GM12872 (cell line): ENCODE results near the gene RHO.

Source experiments
- TF ChIP-seq, protein P1 (sequence below): IDR thresholded peaks from 3 replicates; pipeline ENCODE4 v1.5.1; 2011; ENCODE audit warnings: low read depth, mild to moderate bottlenecking, low read length, moderate library complexity; ENCODE audit not compliant: insufficient read depth

Gene RHO

DNA sequence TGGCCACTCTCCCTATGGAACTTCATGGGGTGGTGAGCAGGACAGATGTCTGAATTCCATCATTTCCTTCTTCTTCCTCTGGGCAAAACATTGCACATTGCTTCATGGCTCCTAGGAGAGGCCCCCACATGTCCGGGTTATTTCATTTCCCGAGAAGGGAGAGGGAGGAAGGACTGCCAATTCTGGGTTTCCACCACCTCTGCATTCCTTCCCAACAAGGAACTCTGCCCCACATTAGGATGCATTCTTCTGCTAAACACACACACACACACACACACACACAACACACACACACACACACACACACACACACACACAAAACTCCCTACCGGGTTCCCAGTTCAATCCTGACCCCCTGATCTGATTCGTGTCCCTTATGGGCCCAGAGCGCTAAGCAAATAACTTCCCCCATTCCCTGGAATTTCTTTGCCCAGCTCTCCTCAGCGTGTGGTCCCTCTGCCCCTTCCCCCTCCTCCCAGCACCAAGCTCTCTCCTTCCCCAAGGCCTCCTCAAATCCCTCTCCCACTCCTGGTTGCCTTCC lies 1.9 kb downstream of the RHO start:
- TF ChIP-seq, protein P1, sequence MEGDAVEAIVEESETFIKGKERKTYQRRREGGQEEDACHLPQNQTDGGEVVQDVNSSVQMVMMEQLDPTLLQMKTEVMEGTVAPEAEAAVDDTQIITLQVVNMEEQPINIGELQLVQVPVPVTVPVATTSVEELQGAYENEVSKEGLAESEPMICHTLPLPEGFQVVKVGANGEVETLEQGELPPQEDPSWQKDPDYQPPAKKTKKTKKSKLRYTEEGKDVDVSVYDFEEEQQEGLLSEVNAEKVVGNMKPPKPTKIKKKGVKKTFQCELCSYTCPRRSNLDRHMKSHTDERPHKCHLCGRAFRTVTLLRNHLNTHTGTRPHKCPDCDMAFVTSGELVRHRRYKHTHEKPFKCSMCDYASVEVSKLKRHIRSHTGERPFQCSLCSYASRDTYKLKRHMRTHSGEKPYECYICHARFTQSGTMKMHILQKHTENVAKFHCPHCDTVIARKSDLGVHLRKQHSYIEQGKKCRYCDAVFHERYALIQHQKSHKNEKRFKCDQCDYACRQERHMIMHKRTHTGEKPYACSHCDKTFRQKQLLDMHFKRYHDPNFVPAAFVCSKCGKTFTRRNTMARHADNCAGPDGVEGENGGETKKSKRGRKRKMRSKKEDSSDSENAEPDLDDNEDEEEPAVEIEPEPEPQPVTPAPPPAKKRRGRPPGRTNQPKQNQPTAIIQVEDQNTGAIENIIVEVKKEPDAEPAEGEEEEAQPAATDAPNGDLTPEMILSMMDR, result no peak

DNA sequence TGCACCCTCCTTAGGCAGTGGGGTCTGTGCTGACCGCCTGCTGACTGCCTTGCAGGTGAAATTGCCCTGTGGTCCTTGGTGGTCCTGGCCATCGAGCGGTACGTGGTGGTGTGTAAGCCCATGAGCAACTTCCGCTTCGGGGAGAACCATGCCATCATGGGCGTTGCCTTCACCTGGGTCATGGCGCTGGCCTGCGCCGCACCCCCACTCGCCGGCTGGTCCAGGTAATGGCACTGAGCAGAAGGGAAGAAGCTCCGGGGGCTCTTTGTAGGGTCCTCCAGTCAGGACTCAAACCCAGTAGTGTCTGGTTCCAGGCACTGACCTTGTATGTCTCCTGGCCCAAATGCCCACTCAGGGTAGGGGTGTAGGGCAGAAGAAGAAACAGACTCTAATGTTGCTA lies 2.4 kb downstream of the RHO start:
- TF ChIP-seq, protein P1, result no peak

DNA sequence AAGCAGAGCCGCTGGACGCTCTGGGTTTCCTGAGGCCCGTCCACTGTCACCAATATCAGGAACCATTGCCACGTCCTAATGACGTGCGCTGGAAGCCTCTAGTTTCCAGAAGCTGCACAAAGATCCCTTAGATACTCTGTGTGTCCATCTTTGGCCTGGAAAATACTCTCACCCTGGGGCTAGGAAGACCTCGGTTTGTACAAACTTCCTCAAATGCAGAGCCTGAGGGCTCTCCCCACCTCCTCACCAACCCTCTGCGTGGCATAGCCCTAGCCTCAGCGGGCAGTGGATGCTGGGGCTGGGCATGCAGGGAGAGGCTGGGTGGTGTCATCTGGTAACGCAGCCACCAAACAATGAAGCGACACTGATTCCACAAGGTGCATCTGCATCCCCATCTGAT lies 3.3 kb downstream of the RHO start:
- TF ChIP-seq, protein P1, result no peak

DNA sequence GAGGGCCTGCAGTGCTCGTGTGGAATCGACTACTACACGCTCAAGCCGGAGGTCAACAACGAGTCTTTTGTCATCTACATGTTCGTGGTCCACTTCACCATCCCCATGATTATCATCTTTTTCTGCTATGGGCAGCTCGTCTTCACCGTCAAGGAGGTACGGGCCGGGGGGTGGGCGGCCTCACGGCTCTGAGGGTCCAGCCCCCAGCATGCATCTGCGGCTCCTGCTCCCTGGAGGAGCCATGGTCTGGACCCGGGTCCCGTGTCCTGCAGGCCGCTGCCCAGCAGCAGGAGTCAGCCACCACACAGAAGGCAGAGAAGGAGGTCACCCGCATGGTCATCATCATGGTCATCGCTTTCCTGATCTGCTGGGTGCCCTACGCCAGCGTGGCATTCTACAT lies 3.8 kb downstream of the RHO start:
- TF ChIP-seq, protein P1, result no peak

DNA sequence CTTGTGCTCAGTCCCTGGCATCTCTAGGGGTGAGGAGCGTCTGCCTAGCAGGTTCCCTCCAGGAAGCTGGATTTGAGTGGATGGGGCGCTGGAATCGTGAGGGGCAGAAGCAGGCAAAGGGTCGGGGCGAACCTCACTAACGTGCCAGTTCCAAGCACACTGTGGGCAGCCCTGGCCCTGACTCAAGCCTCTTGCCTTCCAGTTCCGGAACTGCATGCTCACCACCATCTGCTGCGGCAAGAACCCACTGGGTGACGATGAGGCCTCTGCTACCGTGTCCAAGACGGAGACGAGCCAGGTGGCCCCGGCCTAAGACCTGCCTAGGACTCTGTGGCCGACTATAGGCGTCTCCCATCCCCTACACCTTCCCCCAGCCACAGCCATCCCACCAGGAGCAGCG lies 5.0 kb downstream of the RHO start:
- TF ChIP-seq, protein P1, result no peak

DNA sequence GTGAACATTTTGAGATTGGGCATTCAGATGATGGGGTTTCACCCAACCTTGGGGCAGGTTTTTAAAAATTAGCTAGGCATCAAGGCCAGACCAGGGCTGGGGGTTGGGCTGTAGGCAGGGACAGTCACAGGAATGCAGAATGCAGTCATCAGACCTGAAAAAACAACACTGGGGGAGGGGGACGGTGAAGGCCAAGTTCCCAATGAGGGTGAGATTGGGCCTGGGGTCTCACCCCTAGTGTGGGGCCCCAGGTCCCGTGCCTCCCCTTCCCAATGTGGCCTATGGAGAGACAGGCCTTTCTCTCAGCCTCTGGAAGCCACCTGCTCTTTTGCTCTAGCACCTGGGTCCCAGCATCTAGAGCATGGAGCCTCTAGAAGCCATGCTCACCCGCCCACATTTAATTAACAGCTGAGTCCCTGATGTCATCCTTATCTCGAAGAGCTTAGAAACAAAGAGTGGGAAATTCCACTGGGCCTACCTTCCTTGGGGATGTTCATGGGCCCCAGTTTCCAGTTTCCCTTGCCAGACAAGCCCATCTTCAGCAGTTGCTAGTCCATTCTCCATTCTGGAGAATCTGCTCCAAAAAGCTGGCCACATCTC lies 6.1 kb downstream of the RHO start:
- TF ChIP-seq, protein P1, result no peak

DNA sequence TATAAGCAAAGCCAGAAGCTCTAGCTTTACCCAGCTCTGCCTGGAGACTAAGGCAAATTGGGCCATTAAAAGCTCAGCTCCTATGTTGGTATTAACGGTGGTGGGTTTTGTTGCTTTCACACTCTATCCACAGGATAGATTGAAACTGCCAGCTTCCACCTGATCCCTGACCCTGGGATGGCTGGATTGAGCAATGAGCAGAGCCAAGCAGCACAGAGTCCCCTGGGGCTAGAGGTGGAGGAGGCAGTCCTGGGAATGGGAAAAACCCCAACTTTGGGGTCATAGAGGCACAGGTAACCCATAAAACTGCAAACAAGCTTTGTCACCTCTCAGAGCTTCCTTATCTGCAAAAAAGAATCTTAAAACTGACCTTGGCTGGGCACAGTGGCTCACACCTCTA lies 6.6 kb downstream of the RHO start:
- TF ChIP-seq, protein P1, result no peak

DNA sequence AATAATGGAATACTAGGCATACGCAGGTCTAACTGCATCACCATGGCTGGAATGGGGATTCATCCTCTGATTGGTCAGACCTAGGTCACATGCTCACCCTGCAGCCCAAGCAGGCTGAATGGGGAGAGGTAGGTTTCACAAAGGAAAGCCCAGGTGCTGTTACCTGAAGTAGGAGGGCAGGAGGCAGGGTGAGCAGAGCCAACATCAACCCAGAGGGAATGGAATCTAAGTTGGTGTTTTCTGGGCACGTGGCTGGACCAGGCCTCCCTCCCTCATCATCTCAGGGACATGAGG lies 7.9 kb downstream of the RHO start:
- TF ChIP-seq, protein P1, result no peak
